GM21717 (cell line): ENCODE data around the gene HADHB.
"Not testable (repeated sequence)": the region's sequence is repeated elsewhere in the genome, so short reads cannot be mapped to it uniquely, and the experiment has no call there.

Source experiments
- ATAC-seq: cut with Tn5 transposase; IDR thresholded peaks from one replicate; pipeline ENCODE4 v1.9.1; 2021; ENCODE audit warnings: mild to moderate bottlenecking, moderate library complexity; ENCODE audit not compliant: unreplicated experiment

HADHB gene

GRCh38 chr2:26290001-26290400 is 45.3 kb downstream of the HADHB start:
- no peak for ATAC-seq

- no peak for ATAC-seq
Measured at GRCh38 chr2:26292646-26293045, 47.9 kb downstream of the HADHB start.

- ATAC-seq, result no peak
Measured at GRCh38 chr2:26295511-26295910, 50.8 kb downstream of the HADHB start.

GRCh38 chr2:26297061-26297460 is 52.3 kb downstream of the HADHB start:
- ATAC-seq, result no peak

- no peak for ATAC-seq
Measured at GRCh38 chr2:26298286-26298637, 53.5 kb downstream of the HADHB start.

- ATAC-seq, result no peak
Measured at GRCh38 chr2:26298638-26299393, 54.1 kb downstream of the HADHB start.

GRCh38 chr2:26299471-26300101 is 54.8 kb downstream of the HADHB start:
- ATAC-seq, result no peak

- ATAC-seq, result no peak
Measured at GRCh38 chr2:26300234-26300925, 55.6 kb downstream of the HADHB start.

GRCh38 chr2:26302846-26303245 is 58.1 kb downstream of the HADHB start:
- no peak for ATAC-seq

GRCh38 chr2:26305094-26305493 is 60.4 kb downstream of the HADHB start:
- ATAC-seq, result not testable (repeated sequence)

GRCh38 chr2:26305540-26305939 is 60.8 kb downstream of the HADHB start:
- ATAC-seq, result no peak

GRCh38 chr2:26309921-26310320 is 65.2 kb downstream of the HADHB start:
- ATAC-seq, result no peak

- ATAC-seq, result no peak
Measured at GRCh38 chr2:26312471-26312870, 67.7 kb downstream of the HADHB start.

- no peak for ATAC-seq
Measured at GRCh38 chr2:26313446-26313845, 68.7 kb downstream of the HADHB start.

GRCh38 chr2:26314243-26314642 is 69.5 kb downstream of the HADHB start:
- ATAC-seq, result no peak

- ATAC-seq, result no peak
Measured at GRCh38 chr2:26316041-26316440, 71.3 kb downstream of the HADHB start.

- no peak for ATAC-seq
Measured at GRCh38 chr2:26316845-26317244, 72.1 kb downstream of the HADHB start.

GRCh38 chr2:26317377-26318105 is 72.8 kb downstream of the HADHB start:
- no peak for ATAC-seq

- no peak for ATAC-seq
Measured at GRCh38 chr2:26318950-26319349, 74.2 kb downstream of the HADHB start.

GRCh38 chr2:26324479-26324878 is 79.7 kb downstream of the HADHB start:
- ATAC-seq, result not testable (repeated sequence)

GRCh38 chr2:26324903-26325302 is 80.2 kb downstream of the HADHB start:
- no peak for ATAC-seq
